Esophagus muscularis mucosa (tissue), 4 donors: ENCODE data around the gene RERE. TPM values are rescaled to one million over a fixed set of nuclear protein-coding genes. Genes with fewer than 3 reads are reported as not detected.
"Not testable (repeated sequence)": the region's sequence is repeated elsewhere in the genome, so short reads cannot be mapped to it uniquely, and the experiment has no call there.

Experiments
- DNase-seq: peaks from one replicate; pipeline ENCODE4 v3.0.0-alpha.2; 2017; ENCODE audit errors: extremely low spot score
- H3K27ac ChIP-seq, 4 donors: fragments of 200-600 bp; sonication (generic); replicated peaks in 1 of 4; 1 replicate in 3 of 4; 2 replicates in 1 of 4; pipeline ENCODE4 v1.5.1; 2016 to 2019; ENCODE audit warnings: mild to moderate bottlenecking in 1 of 4
- H3K27me3 ChIP-seq, 4 donors: fragments of 200-600 bp; sonication (generic); one replicate each; pipeline versions ENCODE4 v1.5.1 to v1.6.0; 2016 to 2019
- H3K36me3 ChIP-seq, 4 donors: fragments of 200-600 bp; sonication (generic); one replicate each; pipeline ENCODE4 v1.5.1; 2016 to 2019
- H3K4me1 ChIP-seq, 4 donors: fragments of 200-600 bp; sonication (generic); one replicate each; pipeline ENCODE4 v1.5.1; 2016 to 2019
- H3K4me3 ChIP-seq, 4 donors: fragments of 200-600 bp; sonication (generic); 1 replicate in 2 of 4; 2 replicates in 2 of 4; pipeline ENCODE4 v1.5.1; 2016 to 2019; ENCODE audit warnings: mild to moderate bottlenecking in 4 of 4, moderate library complexity in 1 of 4
- H3K9me3 ChIP-seq, 4 donors: fragments of 200-600 bp; sonication (generic); 1 replicate in 3 of 4; 2 replicates in 1 of 4; pipeline ENCODE4 v1.5.1; 2016 to 2019
- EP300 ChIP-seq: sonication (generic); formaldehyde crosslinking; IDR thresholded peaks from one replicate; pipeline ENCODE4 v1.6.1; 2017; ENCODE audit warnings: antibody characterized with exemption
- POLR2A ChIP-seq: fragments of 450-650 bp; IDR thresholded peaks from one replicate; pipeline ENCODE4 v1.6.1; 2017; ENCODE audit warnings: antibody characterized with exemption, moderate library complexity, mild to moderate bottlenecking, low read depth
- POLR2AphosphoS5 ChIP-seq, 2 donors: sonication (generic); formaldehyde crosslinking; IDR thresholded peaks; one replicate each; pipeline ENCODE4 v1.6.1; 2017; ENCODE audit warnings: antibody characterized with exemption in 2 of 2
- WGBS: methylation state at CpG from one replicate; pipeline ENCODE4 v1.1.5; 2018; 5-methylcytosine and 5-hydroxymethylcytosine counted together
- intact Hi-C: fragments of 100-400 bp; cut with DNase I; formaldehyde crosslinking; loops from one replicate; pipeline ENCODE4 v1.15.1; 2023
- total RNA-seq, 4 donors: library from RNA; depleted of rRNA; stranded (reverse); fragments of >200 nt; gene quantifications; one replicate each; pipeline versions ENCODE4 v1.1.0 to v1.2.1, GENCODE V29; 2016
- TF ChIP-seq, protein P1 (sequence below), 3 experiments: fragments of 200-600 bp in 2 of 3; fragments of 450-650 bp in 1 of 3; sonication (generic) in 2 of 3; IDR thresholded peaks; one replicate each; pipeline ENCODE4 v1.5.1; 2017 to 2019; ENCODE audit warnings: antibody characterized with exemption in 3 of 3, mild to moderate bottlenecking in 2 of 3, moderate library complexity in 1 of 3

RERE gene
- total RNA-seq, 4 donors from 2014 or later = 133 to 212 (median 168) TPM

DNA sequence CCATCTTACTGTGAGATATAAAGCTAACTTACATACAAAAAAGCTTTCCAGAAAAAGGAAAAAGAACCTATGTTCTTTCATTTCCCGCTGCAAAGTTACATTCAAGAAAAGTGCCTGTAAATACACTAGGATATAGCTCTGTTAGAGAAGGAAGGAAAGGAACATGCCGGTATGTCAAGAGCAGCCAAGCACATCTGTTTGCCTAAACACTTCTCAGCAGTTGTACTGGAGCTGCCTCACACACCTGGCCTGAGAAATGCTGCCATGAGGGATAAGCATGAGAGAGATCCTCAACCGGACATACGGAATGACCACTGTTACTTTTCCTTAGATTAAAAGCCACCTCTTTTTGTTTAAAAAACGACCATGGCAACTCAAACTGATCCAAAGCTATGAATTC, 189.7 kb downstream of the RERE start:
- H3K27me3 ChIP-seq = peaks cover 0 to 4% (median 0%) of the 10 kb centered on the region in 4 donors
- H3K4me1 ChIP-seq = peaks cover 36 to 67% (median 57%) of the 10 kb centered on the region in 4 donors
- intact Hi-C loops = no loop called here
- no peaks in the 10 kb centered on the region for H3K9me3 ChIP-seq
- no peak overlapping the region for H3K4me3 ChIP-seq
- no peak for DNase-seq
- no peaks in the 10 kb centered on the region for H3K36me3 ChIP-seq
- 68% methylated on average over 5 of the region's 5 CpGs for WGBS
- no peak for TF ChIP-seq EP300
- TF ChIP-seq POLR2A = no peak
- TF ChIP-seq, protein P1, sequence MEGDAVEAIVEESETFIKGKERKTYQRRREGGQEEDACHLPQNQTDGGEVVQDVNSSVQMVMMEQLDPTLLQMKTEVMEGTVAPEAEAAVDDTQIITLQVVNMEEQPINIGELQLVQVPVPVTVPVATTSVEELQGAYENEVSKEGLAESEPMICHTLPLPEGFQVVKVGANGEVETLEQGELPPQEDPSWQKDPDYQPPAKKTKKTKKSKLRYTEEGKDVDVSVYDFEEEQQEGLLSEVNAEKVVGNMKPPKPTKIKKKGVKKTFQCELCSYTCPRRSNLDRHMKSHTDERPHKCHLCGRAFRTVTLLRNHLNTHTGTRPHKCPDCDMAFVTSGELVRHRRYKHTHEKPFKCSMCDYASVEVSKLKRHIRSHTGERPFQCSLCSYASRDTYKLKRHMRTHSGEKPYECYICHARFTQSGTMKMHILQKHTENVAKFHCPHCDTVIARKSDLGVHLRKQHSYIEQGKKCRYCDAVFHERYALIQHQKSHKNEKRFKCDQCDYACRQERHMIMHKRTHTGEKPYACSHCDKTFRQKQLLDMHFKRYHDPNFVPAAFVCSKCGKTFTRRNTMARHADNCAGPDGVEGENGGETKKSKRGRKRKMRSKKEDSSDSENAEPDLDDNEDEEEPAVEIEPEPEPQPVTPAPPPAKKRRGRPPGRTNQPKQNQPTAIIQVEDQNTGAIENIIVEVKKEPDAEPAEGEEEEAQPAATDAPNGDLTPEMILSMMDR (IDR thresholded peaks at IDR 0.05) = no peak
- TF ChIP-seq POLR2AphosphoS5 (IDR thresholded peaks at IDR 0.05) = no peak
- no peak overlapping the region for H3K27ac ChIP-seq

DNA sequence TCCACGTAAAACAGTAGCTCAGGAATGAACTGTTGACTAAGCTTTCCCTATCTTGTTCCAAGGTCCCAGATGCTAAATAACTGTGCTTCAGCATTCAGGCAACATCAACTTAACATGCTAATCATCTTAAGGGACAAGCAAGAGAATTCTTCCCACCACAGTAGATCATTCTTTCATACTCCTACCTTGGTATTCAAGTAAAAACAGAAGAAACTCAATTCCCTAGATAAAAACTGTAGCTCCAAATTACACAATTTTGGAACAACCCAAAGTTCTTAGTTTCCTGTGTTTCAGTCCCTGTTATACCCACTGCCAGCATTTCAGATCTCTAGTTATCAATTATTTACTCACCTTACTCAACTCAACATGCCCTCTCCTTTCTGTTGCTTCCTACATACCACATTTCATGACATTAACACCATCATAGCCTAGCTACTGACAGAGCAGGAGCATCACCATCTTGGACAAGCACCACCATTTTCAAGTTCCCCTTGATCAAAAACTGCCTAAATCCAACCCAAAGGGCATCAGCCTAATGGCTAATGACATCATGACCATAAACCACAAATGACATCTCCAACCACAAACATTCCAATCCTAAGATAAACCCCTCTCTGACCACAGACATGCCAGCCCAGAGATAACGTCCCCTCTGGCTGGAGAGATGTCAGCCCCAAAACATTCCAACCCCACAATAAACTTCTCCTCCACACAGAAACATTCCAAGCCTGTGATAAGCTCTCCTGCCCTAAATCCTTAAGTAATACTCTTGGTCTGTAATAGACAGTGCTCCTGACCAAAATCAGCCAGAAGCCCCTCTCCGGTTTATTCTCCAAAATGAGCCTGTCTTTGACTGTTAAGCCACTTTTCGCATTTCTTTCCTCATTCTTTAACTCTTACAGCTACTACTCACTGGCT, 191.2 kb downstream of the RERE start:
- Histone ChIP-seq H3K9me3 (no peaks in the 10 kb centered on the region), H3K4me1 (peaks cover 33 to 53% (median 50%) of the 10 kb centered on the region in 4 donors), H3K27ac (no peak overlapping the region), H3K36me3 (no peaks in the 10 kb centered on the region), H3K27me3 (peaks cover 0 to 4% (median 0%) of the 10 kb centered on the region in 4 donors), H3K4me3 (no peak overlapping the region)
- no peak for DNase-seq
- WGBS = 71% methylated on average over 4 of the region's 4 CpGs
- intact Hi-C loops = no loop called here
- TF ChIP-seq POLR2AphosphoS5 (IDR thresholded peaks at IDR 0.05) (no peak), POLR2A (no peak), EP300 (no peak)
- TF ChIP-seq, protein P1 (IDR thresholded peaks at IDR 0.05) = no peak

- Histone ChIP-seq H3K27me3 (peaks cover 0 to 4% (median 0%) of the 10 kb centered on the region in 4 donors), H3K4me1 (peaks cover 33 to 53% (median 49%) of the 10 kb centered on the region in 4 donors), H3K9me3 (no peaks in the 10 kb centered on the region), H3K4me3 (no peak overlapping the region), H3K36me3 (no peaks in the 10 kb centered on the region), H3K27ac (no peak overlapping the region)
- DNase-seq = no peak
- TF ChIP-seq POLR2A = no peak
- TF ChIP-seq, protein P1 (IDR thresholded peaks at IDR 0.05) = no peak
- no peak for TF ChIP-seq POLR2AphosphoS5 (IDR thresholded peaks at IDR 0.05)
- TF ChIP-seq EP300 = no peak
- intact Hi-C loops = no loop called here
- 81% methylated on average over 2 of the region's 2 CpGs for WGBS
These were observed 191.9 kb downstream of the RERE start for GRCh38 chr1:8625491-8625890.

DNA sequence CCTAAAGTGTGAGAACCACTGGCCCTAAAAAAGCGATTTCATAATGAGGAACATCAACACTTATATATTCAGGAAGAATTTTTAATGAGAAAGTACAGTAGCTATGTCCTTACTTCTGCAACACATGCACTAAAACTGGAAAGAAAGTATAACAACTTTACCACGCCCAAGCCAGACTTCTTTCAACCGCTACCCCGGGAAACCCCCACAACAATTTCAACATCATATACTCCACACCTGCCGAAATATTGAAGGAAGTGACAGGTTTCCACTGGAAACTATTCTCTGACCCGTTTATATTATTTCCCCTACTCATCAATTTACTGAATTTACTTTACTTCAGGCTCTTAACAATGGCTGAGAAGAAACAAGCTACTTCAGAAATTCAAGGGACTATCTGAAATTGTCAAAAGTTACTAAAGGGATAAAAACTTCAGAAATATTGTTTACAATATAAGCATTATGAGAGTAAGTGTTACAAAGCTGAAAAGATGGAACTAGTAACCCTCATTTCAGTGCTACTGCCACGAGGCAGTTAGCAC, 193.7 kb downstream of the RERE start:
- H3K9me3 ChIP-seq, H3K27me3 ChIP-seq, DNase-seq, H3K36me3 ChIP-seq, intact Hi-C loops, H3K27ac ChIP-seq, H3K4me3 ChIP-seq: not testable (repeated sequence)
- WGBS = 59% methylated on average over 7 of the region's 7 CpGs
- H3K4me1 ChIP-seq = peaks cover 19 to 45% (median 39%) of the 10 kb centered on the region in 4 donors

DNA sequence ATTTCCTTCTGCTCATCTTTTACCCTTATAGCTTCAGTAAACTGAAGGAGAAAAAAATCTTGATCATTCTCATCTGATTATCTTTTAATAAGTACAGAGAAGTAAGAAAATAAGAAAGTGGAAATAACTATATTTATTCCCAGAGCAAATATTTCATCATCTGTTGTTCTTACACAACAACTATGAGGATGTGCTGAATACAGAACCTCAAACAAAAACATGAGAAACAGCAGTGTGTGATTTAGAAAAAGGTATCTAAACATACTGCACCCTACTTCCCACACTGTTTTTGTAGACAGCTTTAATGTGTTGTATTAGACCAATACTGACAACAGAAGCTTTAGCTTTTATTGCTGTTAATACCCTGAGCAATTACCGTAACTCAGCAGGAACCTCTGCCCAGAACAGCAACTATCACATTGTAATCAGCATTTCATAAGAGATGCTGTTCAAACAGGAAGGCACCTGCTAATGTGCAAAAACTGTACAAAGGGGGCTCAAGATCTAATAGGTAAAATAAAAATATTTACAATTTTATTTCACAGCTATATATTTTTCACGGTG, 195.6 kb downstream of the RERE start:
- H3K36me3 ChIP-seq, DNase-seq, H3K9me3 ChIP-seq, H3K4me3 ChIP-seq, H3K27me3 ChIP-seq, H3K27ac ChIP-seq, intact Hi-C loops: not testable (repeated sequence)
- H3K4me1 ChIP-seq = peaks cover 17 to 29% (median 22%) of the 10 kb centered on the region in 4 donors
- 81% methylated on average over 2 of the region's 2 CpGs for WGBS

GRCh38 chr1:8621034-8621582, 196.3 kb downstream of the RERE start:
- H3K4me3 ChIP-seq, H3K27ac ChIP-seq, H3K36me3 ChIP-seq, H3K27me3 ChIP-seq, intact Hi-C loops, H3K9me3 ChIP-seq, DNase-seq: not testable (repeated sequence)
- WGBS = 82% methylated on average over 9 of the region's 9 CpGs
- peaks cover 10 to 23% (median 16%) of the 10 kb centered on the region in 4 donors for H3K4me1 ChIP-seq

- intact Hi-C loops, H3K27me3 ChIP-seq, H3K4me3 ChIP-seq, H3K36me3 ChIP-seq, DNase-seq, H3K9me3 ChIP-seq, H3K27ac ChIP-seq: not testable (repeated sequence)
- peaks cover 3 to 17% (median 13%) of the 10 kb centered on the region in 4 donors for H3K4me1 ChIP-seq
- 76% methylated on average over 2 of the region's 2 CpGs for WGBS
These were observed 197.4 kb downstream of the RERE start for GRCh38 chr1:8619917-8620502.

GRCh38 chr1:8619419-8619818, 198.0 kb downstream of the RERE start:
- WGBS = 75% methylated on average over 2 of the region's 2 CpGs
- DNase-seq, H3K36me3 ChIP-seq, H3K4me3 ChIP-seq, intact Hi-C loops, H3K27me3 ChIP-seq, H3K27ac ChIP-seq, H3K9me3 ChIP-seq: not testable (repeated sequence)
- H3K4me1 ChIP-seq = peaks cover 3 to 17% (median 13%) of the 10 kb centered on the region in 4 donors
